ENCODE results near the gene RAD51B. TPM values are rescaled to one million over a fixed set of nuclear protein-coding genes. Genes with fewer than 3 reads are reported as not detected.

Gene RAD51B
- total and polyA plus RNA-seq, 2 experiments from 2014 or later, result 10.1 to 18.0 TPM

GRCh38 chr14:68677476-68677875 is 857.9 kb downstream of the RAD51B start:
- Histone ChIP-seq H3K4me3 (no peak overlapping the region), H3K9me3 (ENCODE audit: low read depth) (no peaks in the 10 kb centered on the region), H3K36me3 (replicated peaks; ENCODE audit: insufficient read depth, low read depth) (no peaks in the 10 kb centered on the region), H3K27me3 (no peaks in the 10 kb centered on the region), H4K20me1 (ENCODE audit: insufficient read depth, poor library complexity, severe bottlenecking) (no peaks in the 10 kb centered on the region), H3K9me2 (replicated peaks; ENCODE audit: insufficient read depth) (no peaks in the 10 kb centered on the region), H3K4me2 (no peak overlapping the region), H3K79me2 (no peaks in the 10 kb centered on the region), H3K4me1 (ENCODE audit: insufficient read depth) (peaks cover 44% of the 10 kb centered on the region), H3K27ac (peak overlapping the region; percentile 43), H2AFZ (no peak overlapping the region)
- no peak for DNase-seq (ENCODE audit: low spot score)
- TF ChIP-seq CTCF (IDR thresholded peaks at IDR 0.05; ENCODE audit: poor library complexity) (no peak), EZH2phosphoT487 (IDR thresholded peaks at IDR 0.05; ENCODE audit: low read depth, severe bottlenecking, unreplicated experiment) (no peak), EZH2 (IDR thresholded peaks at IDR 0.05; ENCODE audit: borderline replicate concordance) (no peak)
- WGBS (ENCODE audit: low lambda C conversion rate, missing lambda C conversion rate), result 91% methylated on average over 7 of the region's 7 CpGs

DNA sequence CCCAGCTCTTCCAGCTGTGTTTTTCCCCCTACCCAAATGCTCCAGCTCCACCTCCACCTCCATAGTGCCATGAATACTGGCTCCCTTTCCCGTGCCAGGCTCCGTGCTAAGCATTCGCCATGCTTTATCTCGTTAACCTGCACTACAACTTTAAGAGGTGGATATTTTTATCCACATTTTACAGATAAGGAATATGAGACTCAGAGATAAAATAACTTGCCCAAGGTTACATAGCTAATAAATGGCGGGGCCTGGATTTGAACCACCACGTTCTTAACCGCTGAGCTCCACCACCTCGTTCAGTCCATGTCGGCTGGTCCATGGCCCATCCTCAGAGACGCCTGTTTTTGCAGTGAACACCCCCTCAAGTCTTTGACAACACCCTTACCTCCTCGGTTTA is 858.3 kb downstream of the RAD51B start:
- H3K27me3 ChIP-seq, result no peaks in the 10 kb centered on the region
- no peaks in the 10 kb centered on the region for H3K9me3 ChIP-seq (ENCODE audit: low read depth)
- no peaks in the 10 kb centered on the region for H4K20me1 ChIP-seq (ENCODE audit: insufficient read depth, poor library complexity, severe bottlenecking)
- TF ChIP-seq EZH2 (IDR thresholded peaks at IDR 0.05; ENCODE audit: borderline replicate concordance), result no peak
- no peak for TF ChIP-seq CTCF (IDR thresholded peaks at IDR 0.05; ENCODE audit: poor library complexity)
- no peak for TF ChIP-seq EZH2phosphoT487 (IDR thresholded peaks at IDR 0.05; ENCODE audit: low read depth, severe bottlenecking, unreplicated experiment)
- H3K4me3 ChIP-seq, result no peak overlapping the region
- H3K79me2 ChIP-seq, result no peaks in the 10 kb centered on the region
- H3K4me2 ChIP-seq, result no peak overlapping the region
- H2AFZ ChIP-seq, result no peak overlapping the region
- peaks cover 44% of the 10 kb centered on the region for H3K4me1 ChIP-seq (ENCODE audit: insufficient read depth)
- 82% methylated on average over 11 of the region's 11 CpGs for WGBS (ENCODE audit: low lambda C conversion rate, missing lambda C conversion rate)
- no peaks in the 10 kb centered on the region for H3K9me2 ChIP-seq (replicated peaks; ENCODE audit: insufficient read depth)
- H3K36me3 ChIP-seq (replicated peaks; ENCODE audit: insufficient read depth, low read depth), result no peaks in the 10 kb centered on the region
- DNase-seq (ENCODE audit: low spot score), result no peak
- H3K27ac ChIP-seq, result no peak overlapping the region

GRCh38 chr14:68678471-68678870 is 858.9 kb downstream of the RAD51B start:
- H3K9me2 ChIP-seq (replicated peaks; ENCODE audit: insufficient read depth), result no peaks in the 10 kb centered on the region
- no peak overlapping the region for H3K27ac ChIP-seq
- no peak for TF ChIP-seq EZH2phosphoT487 (IDR thresholded peaks at IDR 0.05; ENCODE audit: low read depth, severe bottlenecking, unreplicated experiment)
- no peak for TF ChIP-seq EZH2 (IDR thresholded peaks at IDR 0.05; ENCODE audit: borderline replicate concordance)
- TF ChIP-seq CTCF (IDR thresholded peaks at IDR 0.05; ENCODE audit: poor library complexity), result no peak
- no peaks in the 10 kb centered on the region for H4K20me1 ChIP-seq (ENCODE audit: insufficient read depth, poor library complexity, severe bottlenecking)
- H2AFZ ChIP-seq, result no peak overlapping the region
- no peak overlapping the region for H3K4me3 ChIP-seq
- WGBS (ENCODE audit: low lambda C conversion rate, missing lambda C conversion rate), result 89% methylated on average over 1 of the region's 1 CpG
- DNase-seq (ENCODE audit: low spot score), result no peak
- H3K27me3 ChIP-seq, result no peaks in the 10 kb centered on the region
- H3K4me2 ChIP-seq, result no peak overlapping the region
- no peaks in the 10 kb centered on the region for H3K36me3 ChIP-seq (replicated peaks; ENCODE audit: insufficient read depth, low read depth)
- H3K79me2 ChIP-seq, result no peaks in the 10 kb centered on the region
- H3K9me3 ChIP-seq (ENCODE audit: low read depth), result no peaks in the 10 kb centered on the region
- peaks cover 45% of the 10 kb centered on the region for H3K4me1 ChIP-seq (ENCODE audit: insufficient read depth)

DNA sequence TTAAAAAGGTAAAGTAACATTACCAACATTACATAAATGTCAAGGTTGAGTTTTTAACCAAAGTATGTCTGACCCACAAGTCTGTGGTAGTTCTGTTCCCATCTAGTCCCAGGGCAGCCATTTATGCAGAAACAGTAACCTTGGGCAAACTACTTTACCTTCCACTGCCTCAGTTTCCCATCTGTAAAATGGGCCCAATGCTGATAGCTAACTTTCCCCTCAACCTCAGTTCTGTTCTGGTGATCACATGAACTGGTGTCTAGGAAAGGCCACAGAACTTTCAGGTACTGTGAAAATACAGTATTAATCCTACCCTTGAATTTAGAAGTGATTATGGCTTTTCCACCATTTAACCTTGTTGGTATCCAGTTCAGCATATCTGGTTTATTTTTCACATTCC is 859.7 kb downstream of the RAD51B start:
- Histone ChIP-seq H3K4me3 (no peak overlapping the region), H2AFZ (no peak overlapping the region), H3K36me3 (replicated peaks; ENCODE audit: insufficient read depth, low read depth) (no peaks in the 10 kb centered on the region), H3K27me3 (no peaks in the 10 kb centered on the region), H3K4me2 (peak overlapping the region; percentile 41), H3K9me2 (replicated peaks; ENCODE audit: insufficient read depth) (no peaks in the 10 kb centered on the region), H4K20me1 (ENCODE audit: insufficient read depth, poor library complexity, severe bottlenecking) (no peaks in the 10 kb centered on the region), H3K4me1 (ENCODE audit: insufficient read depth) (peaks cover 45% of the 10 kb centered on the region), H3K79me2 (no peaks in the 10 kb centered on the region), H3K9me3 (ENCODE audit: low read depth) (no peaks in the 10 kb centered on the region), H3K27ac (peak overlapping the region; percentile 22)
- no peak for DNase-seq (ENCODE audit: low spot score)
- no peak for TF ChIP-seq EZH2 (IDR thresholded peaks at IDR 0.05; ENCODE audit: borderline replicate concordance)
- no peak for TF ChIP-seq EZH2phosphoT487 (IDR thresholded peaks at IDR 0.05; ENCODE audit: low read depth, severe bottlenecking, unreplicated experiment)
- TF ChIP-seq CTCF (IDR thresholded peaks at IDR 0.05; ENCODE audit: poor library complexity), result no peak

All from hepatocyte (in vitro differentiated cells).